Lower leg skin (tissue), 4 donors: ENCODE data around the gene TMEM125. TPM values are rescaled to one million over a fixed set of nuclear protein-coding genes. Genes with fewer than 3 reads are reported as not detected.

Experiments
- DNase-seq, 2 donors: peaks; one replicate each; pipeline ENCODE4 v3.0.0-alpha.2; 2019; ENCODE audit warnings: low spot score in 2 of 2
- H3K4me3 ChIP-seq: fragments of 200-600 bp; sonication (generic); 2 replicates; pipeline ENCODE4 v1.5.1; 2017; ENCODE audit warnings: mild to moderate bottlenecking, low read depth; ENCODE audit not compliant: poor library complexity, severe bottlenecking
- CTCF ChIP-seq, 3 donors: fragments of 450-650 bp; IDR thresholded peaks; one replicate each; pipeline ENCODE4 v1.5.1; 2016; ENCODE audit warnings: antibody characterized with exemption in 3 of 3, mild to moderate bottlenecking in 3 of 3, moderate library complexity in 2 of 3
- POLR2A ChIP-seq, 2 donors: fragments of 450-650 bp; IDR thresholded peaks; one replicate each; pipeline ENCODE4 v1.6.1; 2016 to 2017; ENCODE audit warnings: antibody characterized with exemption in 2 of 2, mild to moderate bottlenecking in 1 of 2, moderate library complexity in 1 of 2
- WGBS, 2 donors: methylation state at CpG; one replicate each; pipeline ENCODE4 v1.1.5; 2018; 5-methylcytosine and 5-hydroxymethylcytosine counted together
- intact Hi-C: fragments of 100-400 bp; cut with DNase I; formaldehyde crosslinking; loops from one replicate; pipeline ENCODE4 v1.15.0; 2023; ENCODE audit warnings: low total_unique reads
- total RNA-seq, 4 donors: library from RNA; depleted of rRNA; stranded (reverse); fragments of >200 nt; gene quantifications; one replicate each; pipeline ENCODE4 v1.1.0, GENCODE V29; 2016

TMEM125 gene
- total RNA-seq, 4 donors from 2014 or later, result 13.6 to 34.5 (median 19.0) TPM

GRCh38 chr1:43313771-43314170, 44.0 kb downstream of the TMEM125 start:
- whole genome bisulfite sequencing, 2 donors, result 79 to 88% methylated on average over 10 of the region's 10 CpGs
- no peak overlapping the region for H3K4me3 ChIP-seq
- DNase-seq, result no peak
- intact Hi-C loops, result no loop called here
- TF ChIP-seq POLR2A (IDR thresholded peaks at IDR 0.05) (no peak), CTCF (IDR thresholded peaks at IDR 0.05) (no peak)

GRCh38 chr1:43314233-43314632, 44.5 kb downstream of the TMEM125 start:
- H3K4me3 ChIP-seq, result no peak overlapping the region
- no peak for TF ChIP-seq POLR2A (IDR thresholded peaks at IDR 0.05)
- TF ChIP-seq CTCF (IDR thresholded peaks at IDR 0.05), result no peak
- intact Hi-C loops, result no loop called here
- DNase-seq, result no peak
- 91 to 97% methylated on average over 5 of the region's 5 CpGs for WGBS, 2 donors

- intact Hi-C loops, result no loop called here
- DNase-seq, result no peak
- TF ChIP-seq POLR2A (IDR thresholded peaks at IDR 0.05) (no peak), CTCF (IDR thresholded peaks at IDR 0.05) (no peak)
- WGBS, 2 donors, result 84 to 89% methylated on average over 3 of the region's 3 CpGs
- H3K4me3 ChIP-seq, result no peak overlapping the region
These were observed 45.7 kb downstream of the TMEM125 start for GRCh38 chr1:43315481-43315880.

GRCh38 chr1:43315963-43316737, 46.4 kb downstream of the TMEM125 start:
- intact Hi-C loops, result no loop called here
- H3K4me3 ChIP-seq, result no peak overlapping the region
- no peak for DNase-seq
- no peak for TF ChIP-seq CTCF (IDR thresholded peaks at IDR 0.05)
- no peak for TF ChIP-seq POLR2A (IDR thresholded peaks at IDR 0.05)
- WGBS, 2 donors, result 90 to 91% methylated on average over 10 of the region's 10 CpGs

- 86 to 92% methylated on average over 16 of the region's 16 CpGs for WGBS, 2 donors
- no peak overlapping the region for H3K4me3 ChIP-seq
- DNase-seq, result no peak
- TF ChIP-seq POLR2A (IDR thresholded peaks at IDR 0.05) (no peak), CTCF (IDR thresholded peaks at IDR 0.05) (no peak)
- intact Hi-C loops, result no loop called here
These were observed 47.1 kb downstream of the TMEM125 start for GRCh38 chr1:43316738-43317520.
